HG02938 (cell line): Measurements from ENCODE around the gene EEF2KMT.
"Not testable (repeated sequence)": the region's sequence is repeated elsewhere in the genome, so short reads cannot be mapped to it uniquely, and the experiment has no call there.

Experiments used
- ATAC-seq: cut with Tn5 transposase; IDR thresholded peaks from one replicate; pipeline ENCODE4 v1.9.1; 2021; ENCODE audit warnings: mild to moderate bottlenecking, moderate library complexity; ENCODE audit not compliant: unreplicated experiment

The EEF2KMT gene

GRCh38 chr16:5096437-5097060, 1.0 kb downstream of the EEF2KMT start:
- ATAC-seq: not testable (repeated sequence)

GRCh38 chr16:5095145-5095830, 2.3 kb downstream of the EEF2KMT start:
- ATAC-seq: not testable (repeated sequence)

- ATAC-seq: not testable (repeated sequence)
Measured at GRCh38 chr16:5093746-5094145, 3.8 kb downstream of the EEF2KMT start.

- not testable (repeated sequence) for ATAC-seq
Measured at GRCh38 chr16:5093081-5093480, 4.5 kb downstream of the EEF2KMT start.

GRCh38 chr16:5090592-5090991, 7.0 kb downstream of the EEF2KMT start:
- ATAC-seq: not testable (repeated sequence)

- not testable (repeated sequence) for ATAC-seq
Measured at GRCh38 chr16:5089911-5090555, 7.6 kb downstream of the EEF2KMT start.

- not testable (repeated sequence) for ATAC-seq
Measured at GRCh38 chr16:5088936-5089335, 8.7 kb downstream of the EEF2KMT start.

GRCh38 chr16:5088086-5088790, 9.4 kb downstream of the EEF2KMT start:
- not testable (repeated sequence) for ATAC-seq

- ATAC-seq: not testable (repeated sequence)
Measured at GRCh38 chr16:5085716-5086115, 11.9 kb downstream of the EEF2KMT start.

- ATAC-seq: not testable (repeated sequence)
Measured at GRCh38 chr16:5084802-5085201, 12.8 kb downstream of the EEF2KMT start.

GRCh38 chr16:5084099-5084731, 13.4 kb downstream of the EEF2KMT start:
- ATAC-seq: not testable (repeated sequence)

GRCh38 chr16:5083646-5084045, 13.9 kb downstream of the EEF2KMT start:
- ATAC-seq: not testable (repeated sequence)

GRCh38 chr16:5080996-5081395, 16.6 kb downstream of the EEF2KMT start:
- not testable (repeated sequence) for ATAC-seq

- not testable (repeated sequence) for ATAC-seq
Measured at GRCh38 chr16:5080461-5080860, 17.1 kb downstream of the EEF2KMT start.

GRCh38 chr16:5078626-5079025, 19.0 kb downstream of the EEF2KMT start:
- ATAC-seq: no peak

- ATAC-seq: no peak
Measured at GRCh38 chr16:5077304-5077703, 20.3 kb downstream of the EEF2KMT start.

- ATAC-seq: no peak
Measured at GRCh38 chr16:5075637-5076036, 22.0 kb downstream of the EEF2KMT start.

GRCh38 chr16:5073771-5074170, 23.8 kb downstream of the EEF2KMT start:
- not testable (repeated sequence) for ATAC-seq

GRCh38 chr16:5073279-5073629, 24.3 kb downstream of the EEF2KMT start:
- ATAC-seq: no peak

GRCh38 chr16:5072334-5073278, 25.0 kb downstream of the EEF2KMT start:
- ATAC-seq: no peak
